Stimulated activated CD8-positive, alpha-beta memory T cell treated with anti-CD3 and anti-CD28 coated beads, Interleukin-7, amount 100 ng/mL, for 4 hours (primary cell): ENCODE data around the gene PHAX.
"Not testable (repeated sequence)": the region's sequence is repeated elsewhere in the genome, so short reads cannot be mapped to it uniquely, and the experiment has no call there.

Source experiments
- DNase-seq, 2 donors: peaks; one replicate each; pipeline ENCODE4 v3.0.0-alpha.2; 2020; ENCODE audit warnings: low read depth in 2 of 2

PHAX gene

GRCh38 chr5:126603402-126603991 is 2.8 kb downstream of the PHAX start:
- no peak for DNase-seq

GRCh38 chr5:126605525-126605924 is 4.8 kb downstream of the PHAX start:
- no peak for DNase-seq

- DNase-seq, result no peak
Observed at GRCh38 chr5:126610160-126610559, 9.4 kb downstream of the PHAX start.

DNA sequence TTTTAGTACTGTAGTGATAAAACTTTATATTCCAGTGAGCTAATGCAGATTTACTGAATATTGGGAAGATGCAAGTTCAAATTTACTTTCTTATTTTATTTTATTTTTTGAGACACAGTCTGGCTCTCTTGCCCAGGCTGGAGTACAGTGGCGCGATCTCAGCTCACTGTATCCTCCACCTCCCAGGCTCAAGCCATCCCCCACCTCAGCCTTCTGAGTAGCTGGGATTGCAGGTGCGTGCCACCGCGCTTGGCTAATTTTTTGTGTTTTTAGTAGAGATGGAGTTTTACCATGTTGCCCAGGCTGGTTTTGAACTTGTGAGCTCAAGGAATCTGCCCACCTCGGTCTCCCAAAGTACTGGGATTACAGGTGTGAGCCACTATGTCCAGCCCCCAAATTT is 9.9 kb downstream of the PHAX start:
- DNase-seq, result no peak

DNA sequence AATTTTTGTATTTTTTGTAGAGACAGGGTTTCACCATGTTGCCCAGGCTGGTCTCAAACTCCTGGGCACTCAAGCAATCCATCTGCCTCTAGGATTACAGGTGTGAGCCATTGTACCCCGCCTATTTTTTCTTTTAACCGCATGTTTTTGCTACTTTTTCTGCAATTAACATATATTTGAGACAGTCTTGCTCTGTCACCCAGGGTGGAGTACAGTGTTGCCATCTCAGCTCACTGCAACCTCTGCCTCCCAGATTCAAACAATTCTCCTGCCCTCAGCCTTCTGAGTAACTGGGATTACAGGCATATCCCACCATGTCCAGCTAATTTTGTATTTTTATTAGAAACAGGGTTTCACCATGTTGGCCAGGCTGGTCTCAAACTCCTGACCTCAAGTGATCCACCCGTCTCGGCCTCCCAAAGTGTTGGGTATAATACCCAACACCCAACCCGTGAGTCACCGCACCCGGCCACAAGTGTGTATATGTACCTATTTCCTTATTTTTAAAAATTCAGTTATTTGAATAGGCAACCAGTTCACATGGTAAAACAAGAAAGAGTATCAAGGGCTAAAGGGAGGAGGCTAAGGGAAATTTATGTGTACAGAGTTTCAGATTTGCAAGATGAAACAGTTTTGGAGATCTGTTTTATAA is 13.3 kb downstream of the PHAX start:
- no peak for DNase-seq

- no peak for DNase-seq
Observed at GRCh38 chr5:126615286-126615685, 14.5 kb downstream of the PHAX start.

DNA sequence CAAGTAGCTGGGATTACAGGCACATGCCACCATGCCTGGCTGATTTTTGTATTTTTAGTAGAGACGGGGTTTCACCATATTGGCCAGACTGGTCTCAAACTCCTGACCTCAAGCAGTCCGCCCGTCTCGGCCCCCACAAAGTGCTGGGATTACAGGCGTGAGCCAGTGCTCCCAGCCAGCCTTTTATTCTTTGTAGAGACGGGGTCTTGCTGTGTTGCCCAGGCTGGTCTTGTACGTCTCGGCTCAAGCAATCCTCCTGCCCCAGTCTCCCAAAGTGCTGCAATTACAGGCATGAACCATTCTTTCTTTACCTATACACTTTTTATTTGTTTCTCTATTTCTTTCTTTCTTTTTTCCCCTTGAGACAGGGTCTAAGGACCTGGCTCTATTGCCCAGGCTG is 16.9 kb downstream of the PHAX start:
- not testable (repeated sequence) for DNase-seq

DNA sequence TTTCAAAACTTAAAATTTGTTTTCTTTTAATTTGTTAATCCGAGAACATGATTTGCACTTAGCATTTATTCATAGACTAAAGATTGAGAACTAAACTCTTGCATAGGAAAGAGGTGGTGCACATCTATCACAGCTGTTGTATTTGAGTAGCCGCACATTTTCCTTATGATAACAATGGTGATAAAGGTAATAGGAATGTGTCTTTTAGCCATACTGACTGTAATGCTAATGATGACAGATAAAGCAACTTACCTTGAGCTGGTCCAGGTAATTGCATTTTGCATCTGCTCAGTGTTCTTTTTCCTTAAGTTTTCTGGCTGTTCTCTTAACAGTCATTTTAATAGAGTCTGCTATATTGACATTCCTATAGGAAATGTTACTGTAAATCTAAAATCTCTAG is 19.0 kb downstream of the PHAX start:
- no peak for DNase-seq

- DNase-seq, result no peak
Observed at GRCh38 chr5:126624534-126624933, 23.8 kb downstream of the PHAX start.

GRCh38 chr5:126628102-126628501 is 27.4 kb downstream of the PHAX start:
- DNase-seq, result no peak

DNA sequence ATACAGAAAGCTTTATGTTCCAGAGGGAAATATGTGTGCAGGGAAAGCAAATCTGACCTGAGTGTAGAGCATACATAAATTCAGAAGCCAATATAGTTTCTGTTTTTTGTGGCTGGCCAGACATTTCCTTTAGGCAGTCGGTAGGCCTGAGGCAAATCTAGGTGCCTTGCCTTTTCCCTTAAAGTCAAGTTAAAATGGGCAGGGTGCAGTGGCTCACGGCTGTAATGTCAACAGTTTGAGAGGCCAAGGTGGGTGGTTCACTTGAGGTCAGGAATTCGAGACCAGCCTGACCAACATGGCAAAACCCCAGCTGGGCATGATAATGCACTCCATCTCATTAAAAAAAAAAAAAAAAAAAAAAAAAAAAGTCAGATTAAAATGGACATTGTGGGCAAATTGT is 31.2 kb downstream of the PHAX start:
- DNase-seq, result no peak

DNA sequence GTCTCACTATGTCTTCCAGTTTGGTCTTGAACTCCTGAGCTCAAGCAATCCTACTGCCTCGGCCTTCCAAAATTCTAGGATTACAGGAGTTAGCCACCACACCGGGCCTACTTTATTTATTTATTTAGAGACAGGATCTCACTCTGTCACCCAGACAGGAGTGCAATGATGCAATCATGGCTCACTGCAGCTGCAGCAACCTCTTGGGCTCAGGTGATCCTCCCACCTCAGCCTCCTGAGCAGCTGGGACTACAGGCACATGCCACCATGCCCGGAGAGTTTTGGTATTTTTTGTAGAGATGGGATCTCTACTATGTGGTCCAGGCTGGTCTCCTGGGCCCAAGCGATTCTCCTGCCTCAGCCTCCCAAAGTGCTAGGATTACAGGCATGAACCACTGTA is 32.8 kb downstream of the PHAX start:
- no peak for DNase-seq

- DNase-seq, result no peak
Observed at GRCh38 chr5:126635585-126635984, 34.8 kb downstream of the PHAX start.

- no peak for DNase-seq
Observed at GRCh38 chr5:126636956-126637355, 36.2 kb downstream of the PHAX start.

DNA sequence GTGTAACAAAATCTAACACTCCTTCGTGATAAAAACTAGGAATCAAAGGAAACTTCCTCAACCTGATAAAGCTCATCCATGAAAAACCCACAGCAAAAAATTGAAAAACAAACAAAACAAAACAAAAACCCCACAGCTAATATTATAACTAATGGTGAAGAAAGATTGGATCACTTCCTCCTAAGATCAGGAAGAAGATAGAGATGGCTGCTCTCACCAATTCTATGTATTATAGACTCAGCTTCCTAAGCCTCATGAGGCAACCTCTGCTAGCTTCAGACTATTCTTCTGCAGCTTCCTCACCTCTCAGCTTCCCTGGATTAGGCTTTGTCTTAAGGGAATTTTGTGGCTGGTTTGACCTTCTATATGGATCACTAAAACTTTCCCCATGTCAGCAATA is 40.1 kb downstream of the PHAX start:
- no peak for DNase-seq

GRCh38 chr5:126641387-126641786 is 40.6 kb downstream of the PHAX start:
- DNase-seq, result no peak

DNA sequence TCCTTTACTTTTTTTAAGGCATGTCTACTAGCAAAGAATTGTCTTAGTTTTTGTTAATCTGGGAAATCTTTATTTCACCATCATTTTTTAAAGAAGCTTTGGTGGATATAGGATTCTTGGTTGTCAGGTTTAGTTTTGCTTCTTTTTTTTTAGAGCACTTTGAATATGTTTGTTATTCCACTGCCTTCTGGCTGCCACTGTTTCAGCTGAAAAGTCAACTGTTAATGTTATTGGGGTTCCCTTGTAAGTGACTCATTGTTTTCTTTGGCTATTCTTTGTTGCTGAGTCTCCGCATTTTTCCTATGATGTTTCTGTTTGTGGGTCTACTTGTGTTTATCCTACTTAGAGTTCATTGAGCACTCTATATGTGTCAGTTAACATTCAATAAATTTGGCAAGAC is 44.4 kb downstream of the PHAX start:
- no peak for DNase-seq

DNA sequence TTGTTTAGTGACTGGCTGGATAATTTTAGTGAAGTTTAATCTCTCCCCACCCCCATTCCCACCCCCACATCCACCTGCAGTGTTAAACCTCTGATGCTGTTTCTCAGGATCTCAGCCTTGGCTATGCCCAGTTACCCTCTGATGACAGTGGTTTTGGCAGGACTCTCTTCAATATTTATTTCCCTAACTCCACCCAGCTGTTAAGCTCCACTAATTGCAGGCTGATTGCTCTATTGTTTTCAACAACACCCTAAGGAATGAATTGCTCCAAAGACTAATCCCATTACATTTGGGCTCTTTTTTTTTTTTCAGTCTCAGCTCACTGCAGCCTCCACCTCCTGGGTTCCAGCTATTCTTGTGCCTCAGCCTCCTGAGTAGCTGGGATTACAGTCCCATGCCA is 46.3 kb downstream of the PHAX start:
- no peak for DNase-seq

DNA sequence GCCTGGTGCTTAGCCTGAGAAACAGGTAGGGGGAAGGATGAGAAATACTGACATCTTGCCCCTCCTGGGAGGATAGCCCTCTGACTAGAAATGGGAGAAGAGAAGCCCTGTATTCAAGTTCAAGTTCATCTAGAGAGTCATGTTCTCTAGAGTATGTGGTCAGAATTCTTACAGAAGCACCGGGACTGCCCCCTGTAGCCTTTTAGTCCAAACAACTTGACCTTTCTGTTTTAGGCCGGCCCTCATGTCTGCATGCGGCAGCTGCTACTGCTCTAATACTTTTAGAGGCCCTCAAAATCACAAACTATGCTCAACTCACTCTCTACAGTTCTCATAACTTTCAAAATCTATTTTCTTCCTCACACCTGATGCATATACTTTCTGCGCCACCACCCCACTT is 47.7 kb downstream of the PHAX start:
- no peak for DNase-seq

DNA sequence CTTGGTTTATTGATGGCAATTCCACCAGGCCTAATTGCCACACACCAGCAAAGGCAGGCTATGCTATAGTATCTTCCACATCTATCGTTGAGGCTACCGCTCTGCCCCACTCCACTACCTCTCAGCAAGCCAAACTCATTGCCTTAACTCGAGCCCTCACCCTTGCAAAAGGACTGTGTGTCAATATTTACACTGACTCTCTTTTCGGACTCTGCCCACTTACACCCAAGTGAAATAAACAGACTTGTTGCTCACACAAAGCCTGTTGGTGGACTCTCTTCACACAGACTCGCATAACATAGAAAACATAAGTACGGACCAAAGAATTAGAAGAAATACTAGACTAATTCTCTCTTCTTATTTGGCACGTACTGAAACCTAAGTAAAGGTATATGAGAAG is 48.3 kb downstream of the PHAX start:
- DNase-seq, result not testable (repeated sequence)

GRCh38 chr5:126649709-126650108 is 49.0 kb downstream of the PHAX start:
- not testable (repeated sequence) for DNase-seq

DNA sequence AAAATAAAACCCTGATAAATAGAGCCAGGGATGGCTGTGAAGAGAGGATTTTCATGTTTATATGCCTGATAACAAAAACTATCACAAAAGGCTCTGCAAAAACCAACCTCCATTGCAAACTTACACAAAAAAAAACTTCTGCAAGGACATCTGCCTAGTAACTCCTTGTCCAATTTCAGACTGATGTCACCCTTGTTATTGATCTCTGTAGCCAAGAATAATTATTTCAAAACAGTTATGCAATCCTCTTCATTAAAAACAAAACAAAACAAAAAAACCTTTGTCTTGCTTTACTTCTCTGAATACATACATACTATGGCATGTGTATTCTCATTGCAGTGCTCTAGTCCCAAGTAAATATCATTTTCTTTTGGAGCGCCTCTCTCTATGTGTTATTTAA is 49.7 kb downstream of the PHAX start:
- DNase-seq, result no peak

- no peak for DNase-seq
Observed at GRCh38 chr5:126651013-126651577, 50.3 kb downstream of the PHAX start.
